AG09309 (cell line): Measurements from ENCODE around the gene NLRC5.

Experiments used
- DNase-seq: peaks from one replicate; pipeline ENCODE4 v3.0.0-alpha.2; 2010; ENCODE audit warnings: low read depth
- H3K4me3 ChIP-seq: 2 replicates; pipeline ENCODE4 v1.5.1; 2011; ENCODE audit warnings: mild to moderate bottlenecking, low read depth, low read length, moderate library complexity; ENCODE audit not compliant: control insufficient read depth
- CTCF ChIP-seq: IDR thresholded peaks from 2 replicates; pipeline ENCODE4 v1.5.1; 2011; ENCODE audit warnings: mild to moderate bottlenecking, low read depth, low read length, inconsistent platforms; ENCODE audit not compliant: insufficient read depth, control insufficient read depth; ENCODE audit errors: missing control alignments

NLRC5 gene

DNA sequence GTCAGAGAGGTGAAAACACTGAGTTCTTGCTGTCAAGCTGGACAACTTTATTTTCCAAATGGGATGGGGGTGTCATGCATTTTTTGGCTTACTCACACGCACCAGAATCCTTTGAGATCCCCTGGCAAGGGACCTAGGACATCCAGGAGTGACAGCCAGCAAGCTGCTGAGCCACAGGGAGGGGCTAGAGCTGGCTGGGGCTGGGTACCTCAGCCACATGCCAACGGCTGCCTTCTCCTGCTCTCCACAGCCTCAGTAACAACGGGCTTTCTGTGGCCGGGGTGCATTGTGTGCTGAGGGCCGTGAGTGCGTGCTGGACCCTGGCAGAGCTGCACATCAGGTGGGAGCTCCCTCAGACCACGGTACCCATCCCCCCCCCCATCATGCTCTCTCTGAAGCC lies 47.6 kb downstream of the NLRC5 start:
- no peak for TF ChIP-seq CTCF
- H3K4me3 ChIP-seq, result no peak overlapping the region
- no peak for DNase-seq

DNA sequence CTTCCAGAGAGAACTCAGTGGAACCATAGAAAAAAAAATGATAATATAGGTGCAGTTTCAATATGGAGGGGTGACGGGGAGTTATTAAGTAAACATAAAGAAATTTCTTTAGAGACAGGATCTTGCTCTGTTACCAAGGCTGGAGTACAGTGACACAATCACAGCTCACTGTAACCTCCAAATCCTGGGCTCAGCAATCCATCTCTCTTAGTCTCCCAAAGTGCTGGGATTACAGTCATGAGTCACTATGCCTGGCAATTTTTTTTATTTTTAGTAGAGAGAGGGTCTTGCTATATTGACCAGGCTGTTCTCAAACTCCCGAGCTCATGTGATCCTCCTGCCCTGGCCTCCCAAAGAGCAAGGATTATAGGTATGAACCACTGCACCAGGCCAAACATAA lies 48.8 kb downstream of the NLRC5 start:
- no peak for TF ChIP-seq CTCF
- no peak for DNase-seq
- H3K4me3 ChIP-seq, result no peak overlapping the region

DNA sequence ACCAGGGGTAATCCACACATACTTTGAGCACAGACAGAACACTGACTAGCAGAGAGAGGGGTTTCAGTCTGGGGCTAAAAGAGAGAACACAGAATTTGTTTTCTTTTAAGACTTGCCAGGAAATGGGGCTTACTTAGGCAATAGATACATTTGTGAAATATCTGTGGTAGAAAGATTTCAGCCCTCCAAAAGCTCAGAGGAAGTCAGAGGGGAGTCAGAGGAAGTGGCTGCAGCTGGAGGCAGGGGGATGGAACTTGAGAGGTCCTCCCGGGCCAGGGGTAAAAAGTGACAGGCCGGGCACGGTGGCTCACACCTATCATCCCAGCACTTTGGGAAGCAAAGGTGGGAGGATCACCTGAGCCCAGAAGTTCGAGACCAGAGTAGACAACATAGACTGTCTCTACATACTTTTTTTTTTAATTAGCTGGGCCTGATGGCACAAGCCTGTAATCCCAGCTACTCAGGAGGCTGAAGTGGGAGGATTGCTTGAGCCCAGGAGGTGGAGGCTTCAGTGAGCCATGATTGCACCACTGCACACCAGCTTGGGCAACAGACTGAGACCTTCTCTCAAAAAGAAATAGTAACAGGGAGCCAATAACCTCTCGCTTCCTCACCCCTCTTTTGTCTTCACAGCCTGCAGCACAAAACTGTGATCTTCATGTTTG lies 49.9 kb downstream of the NLRC5 start:
- no peak for DNase-seq
- no peak overlapping the region for H3K4me3 ChIP-seq
- TF ChIP-seq CTCF, result no peak

DNA sequence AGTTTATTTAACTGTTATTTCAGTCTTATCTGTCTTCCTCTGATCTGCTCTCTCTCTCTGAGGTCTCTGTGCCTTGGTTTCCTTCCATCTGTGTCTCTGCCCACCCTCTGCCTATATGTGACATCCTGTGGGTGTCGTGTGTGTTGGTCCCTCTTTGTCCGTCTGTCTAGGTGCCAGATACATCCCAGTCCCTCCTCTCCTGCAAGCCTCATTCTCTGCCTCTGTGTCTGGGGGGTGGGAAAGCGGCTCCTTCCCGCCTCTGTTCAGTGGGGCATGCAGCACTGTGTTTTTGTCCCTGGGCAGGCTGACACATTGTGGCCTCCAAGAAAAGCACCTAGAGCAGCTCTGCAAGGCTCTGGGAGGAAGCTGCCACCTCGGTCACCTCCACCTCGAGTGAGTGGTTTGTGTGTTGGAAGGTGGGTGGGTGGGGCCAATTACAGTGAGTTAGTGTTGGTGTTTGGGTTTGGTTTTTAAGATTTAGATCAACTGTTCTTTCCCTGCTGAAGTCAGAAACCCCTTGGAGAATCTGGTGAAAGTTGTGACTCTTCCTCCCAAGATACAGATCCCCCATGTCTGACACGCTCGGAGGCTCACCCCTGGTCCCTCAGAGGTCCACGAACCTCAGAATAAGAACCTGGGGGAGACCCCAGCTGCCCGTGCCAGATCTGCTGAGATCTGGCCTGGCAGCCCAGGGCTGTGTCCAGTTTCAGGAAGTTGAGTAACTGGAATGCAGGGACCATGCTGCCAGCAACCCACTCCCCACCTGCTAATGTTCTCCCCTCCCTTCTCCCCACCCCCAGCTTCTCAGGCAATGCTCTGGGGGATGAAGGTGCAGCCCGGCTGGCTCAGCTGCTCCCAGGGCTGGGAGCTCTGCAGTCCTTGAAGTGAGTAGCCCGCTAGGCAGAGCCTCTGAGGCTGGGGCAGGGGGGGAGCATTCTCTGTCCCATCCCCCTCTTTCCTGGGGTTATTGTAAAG lies 52.1 kb downstream of the NLRC5 start:
- TF ChIP-seq CTCF, result no peak
- no peak overlapping the region for H3K4me3 ChIP-seq
- no peak for DNase-seq

DNA sequence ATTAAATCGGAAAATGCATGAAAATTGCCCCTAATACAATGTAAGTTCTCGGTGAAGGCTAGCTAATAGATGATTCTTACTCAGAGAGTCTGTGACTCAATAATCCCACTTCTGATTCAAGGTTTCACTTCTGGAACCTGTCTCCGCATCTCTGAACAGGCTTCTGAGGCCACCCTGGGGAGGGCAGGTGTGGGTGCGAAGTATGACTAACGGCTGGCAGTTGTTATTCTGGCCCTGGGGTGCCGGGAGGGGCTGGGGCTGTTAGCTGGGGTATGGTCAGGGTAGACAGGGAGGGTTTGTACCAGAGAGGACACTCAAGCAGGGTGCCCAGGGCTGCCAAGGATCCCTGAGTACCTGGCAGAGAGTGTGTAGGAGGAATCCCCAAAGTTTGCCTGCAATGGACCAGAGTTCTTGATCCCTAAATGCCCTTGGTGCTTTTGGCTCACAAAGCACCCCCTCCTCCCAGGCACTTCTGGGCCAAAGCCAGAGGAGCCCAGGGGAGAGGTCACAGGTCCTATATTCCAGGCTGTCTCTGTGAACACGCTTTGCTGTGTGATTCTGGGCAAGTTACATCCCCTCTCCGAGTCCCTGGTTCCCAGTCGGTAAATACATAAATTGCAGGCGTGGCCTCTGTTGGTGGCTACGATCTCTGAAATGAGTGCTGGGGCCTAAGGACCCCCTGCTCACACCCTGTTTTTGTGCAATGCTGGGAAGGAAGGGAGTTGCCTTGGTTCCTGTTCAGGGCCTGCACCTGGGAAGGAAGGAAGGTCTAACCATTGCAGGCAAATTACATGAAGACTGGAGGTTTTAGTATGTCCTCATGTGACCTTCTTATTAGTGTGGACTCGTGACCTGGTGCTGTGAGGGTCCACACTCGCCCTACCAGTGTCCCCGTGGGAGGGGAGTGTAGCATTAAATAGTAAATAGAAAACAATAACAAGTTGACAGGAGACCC lies 53.1 kb downstream of the NLRC5 start:
- H3K4me3 ChIP-seq, result no peak overlapping the region
- no peak for TF ChIP-seq CTCF
- DNase-seq, result no peak

DNA sequence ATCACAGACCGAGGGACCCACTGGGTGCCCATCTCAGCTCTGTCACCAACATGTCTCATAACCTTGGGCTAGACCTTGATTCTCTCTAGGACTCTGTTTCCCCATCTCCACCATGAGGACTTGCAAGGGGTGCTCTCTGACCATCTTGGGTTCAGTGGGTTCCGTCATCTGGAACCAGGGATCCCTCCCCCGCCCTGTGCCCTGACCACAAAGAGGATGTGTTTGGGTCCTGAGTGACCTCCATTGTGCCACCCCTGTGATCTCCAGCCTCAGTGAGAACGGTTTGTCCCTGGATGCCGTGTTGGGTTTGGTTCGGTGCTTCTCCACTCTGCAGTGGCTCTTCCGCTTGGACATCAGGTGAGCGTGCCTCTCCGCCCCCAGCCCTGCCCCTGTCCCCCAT lies 53.9 kb downstream of the NLRC5 start:
- TF ChIP-seq CTCF, result no peak
- no peak for DNase-seq
- no peak overlapping the region for H3K4me3 ChIP-seq
